ENCODE results near the gene PPM1B.

DNA sequence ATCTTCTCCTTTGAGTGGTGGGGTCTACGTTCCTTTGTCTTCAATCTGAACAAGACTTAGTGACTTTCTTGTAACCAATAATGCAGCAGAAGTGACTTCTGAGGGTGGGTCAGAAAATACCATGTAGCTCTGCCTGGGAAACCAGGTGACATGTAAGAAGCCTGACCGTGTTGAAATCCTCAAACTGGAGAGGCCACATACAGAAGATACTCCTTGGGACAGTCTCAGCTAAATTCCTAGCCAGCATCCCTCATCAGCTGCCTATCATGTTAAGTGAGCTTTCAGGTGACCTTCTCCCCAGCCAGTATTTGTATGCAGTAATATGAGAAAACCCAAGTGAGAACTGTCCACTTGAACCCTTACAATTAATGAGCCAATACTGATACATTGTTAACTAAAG, 27.0 kb downstream of the PPM1B start:
- TF ChIP-seq EP300 (IDR thresholded peaks at IDR 0.05; ENCODE audit: low read length) (no peak), ZNF384 (IDR thresholded peaks at IDR 0.05; ENCODE audit: low read depth, low read length) (no peak), RAD21 (CRISPR knock-in tag; conservative IDR thresholded peaks at IDR 0.05 in 1 of 2, IDR thresholded peaks at IDR 0.05 in 1 of 2) (no peak), NRF1 (conservative IDR thresholded peaks at IDR 0.05 in 1 of 2, IDR thresholded peaks at IDR 0.05 in 1 of 2) (no peak)
- TF ChIP-seq, protein P1, sequence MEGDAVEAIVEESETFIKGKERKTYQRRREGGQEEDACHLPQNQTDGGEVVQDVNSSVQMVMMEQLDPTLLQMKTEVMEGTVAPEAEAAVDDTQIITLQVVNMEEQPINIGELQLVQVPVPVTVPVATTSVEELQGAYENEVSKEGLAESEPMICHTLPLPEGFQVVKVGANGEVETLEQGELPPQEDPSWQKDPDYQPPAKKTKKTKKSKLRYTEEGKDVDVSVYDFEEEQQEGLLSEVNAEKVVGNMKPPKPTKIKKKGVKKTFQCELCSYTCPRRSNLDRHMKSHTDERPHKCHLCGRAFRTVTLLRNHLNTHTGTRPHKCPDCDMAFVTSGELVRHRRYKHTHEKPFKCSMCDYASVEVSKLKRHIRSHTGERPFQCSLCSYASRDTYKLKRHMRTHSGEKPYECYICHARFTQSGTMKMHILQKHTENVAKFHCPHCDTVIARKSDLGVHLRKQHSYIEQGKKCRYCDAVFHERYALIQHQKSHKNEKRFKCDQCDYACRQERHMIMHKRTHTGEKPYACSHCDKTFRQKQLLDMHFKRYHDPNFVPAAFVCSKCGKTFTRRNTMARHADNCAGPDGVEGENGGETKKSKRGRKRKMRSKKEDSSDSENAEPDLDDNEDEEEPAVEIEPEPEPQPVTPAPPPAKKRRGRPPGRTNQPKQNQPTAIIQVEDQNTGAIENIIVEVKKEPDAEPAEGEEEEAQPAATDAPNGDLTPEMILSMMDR (IDR thresholded peaks at IDR 0.05 in 2 of 3, conservative IDR thresholded peaks at IDR 0.05 in 1 of 3; ENCODE audit: insufficient read depth in 2 of 3, low read depth in 1 of 3, low read length in 3 of 3), result no peak
- TF ChIP-seq, protein P2, sequence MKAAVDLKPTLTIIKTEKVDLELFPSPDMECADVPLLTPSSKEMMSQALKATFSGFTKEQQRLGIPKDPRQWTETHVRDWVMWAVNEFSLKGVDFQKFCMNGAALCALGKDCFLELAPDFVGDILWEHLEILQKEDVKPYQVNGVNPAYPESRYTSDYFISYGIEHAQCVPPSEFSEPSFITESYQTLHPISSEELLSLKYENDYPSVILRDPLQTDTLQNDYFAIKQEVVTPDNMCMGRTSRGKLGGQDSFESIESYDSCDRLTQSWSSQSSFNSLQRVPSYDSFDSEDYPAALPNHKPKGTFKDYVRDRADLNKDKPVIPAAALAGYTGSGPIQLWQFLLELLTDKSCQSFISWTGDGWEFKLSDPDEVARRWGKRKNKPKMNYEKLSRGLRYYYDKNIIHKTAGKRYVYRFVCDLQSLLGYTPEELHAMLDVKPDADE (conservative IDR thresholded peaks at IDR 0.05; ENCODE audit: control insufficient read depth, low read depth, low read length), result no peak

Measured in K562 (cell line).